Right cardiac atrium (tissue), 5 donors: Measurements from ENCODE around the gene SLC25A12. TPM values are rescaled to one million over a fixed set of nuclear protein-coding genes. Genes with fewer than 3 reads are reported as not detected.

Experiments used
- ATAC-seq, 2 donors: fragments of 200-7000 bp; cut with Tn5 transposase; one replicate each; pipeline versions ENCODE4 v1.8.0 to v1.9.1; 2020; ENCODE audit warnings: moderate library complexity in 2 of 2, mild to moderate bottlenecking in 1 of 2
- DNase-seq, 3 donors: peaks; one replicate each; pipeline ENCODE4 v3.0.0-alpha.2; 2020
- H3K27ac ChIP-seq: one replicate; pipeline ENCODE4 v1.5.1; 2013; ENCODE audit warnings: mild to moderate bottlenecking, low read length, control low read depth, moderate library complexity
- H3K27me3 ChIP-seq: one replicate; pipeline ENCODE4 v1.6.1; 2013; ENCODE audit not compliant: control insufficient read depth, insufficient read depth
- H3K4me1 ChIP-seq: one replicate; pipeline ENCODE4 v1.6.1; 2013; ENCODE audit warnings: low read length; ENCODE audit not compliant: control insufficient read depth, insufficient read depth
- H3K4me3 ChIP-seq: one replicate; pipeline ENCODE4 v1.5.1; 2013; ENCODE audit warnings: low read length, control low read depth
- H3K9me3 ChIP-seq: one replicate; pipeline ENCODE4 v1.6.1; 2013; ENCODE audit warnings: low read length; ENCODE audit not compliant: control insufficient read depth
- WGBS: extraction: QIAGEN DNeasy Blood & Tissue Kit; methylation state at CpG from one replicate; pipeline ENCODE4 v1.1.7; 2013; 5-methylcytosine and 5-hydroxymethylcytosine counted together
- intact Hi-C, 4 donors: fragments of 100-400 bp; cut with DNase I; formaldehyde crosslinking; loops; one replicate each; pipeline versions ENCODE4 v1.11.0 to v1.14.0; 2022 to 2023
- long read RNA-seq, 4 donors: library from polyadenylated mRNA; unstranded; transcript quantifications; one replicate each; pipeline ENCODE4 v2.0.0, GENCODE V29; 2020 to 2021
- polyA plus RNA-seq: library from polyadenylated mRNA; stranded (reverse); fragments of 200-250 nt; gene quantifications from one replicate; pipeline ENCODE4 v1.2.3, GENCODE V29; 2013
- total RNA-seq, 4 donors: library from RNA; stranded (reverse); fragmentation: NEBNext Ultra II Directional; extraction: Animal tissue kit (Norgen Biotek cat#: 25700); gene quantifications; one replicate each; pipeline ENCODE4 v1.2.1, GENCODE V29; 2021
- donor health status: healthy with polysubstance abuse.
- donor health status: DM: no; HTN: yes; CAD: no.
- donor health status: DM: no; HTN: no; CAD: no.
- donor health status: DM: no; HTN: yes; CAD: no; lungs with severe emphysema.
- donor health status: DM: yes; HTN: yes; CAD: no.

Gene SLC25A12
- total RNA-seq (100 to 1,000 TPM in 2 of 4 donors, 10 to 100 TPM in 2; 94.1 to 122 (median 102) TPM), polyA plus RNA-seq (74.2 TPM)
- long read RNA-seq, donor 1, transcript SLC25A12-202 (18 exons, 2,979 nt): major isoform, 206 of 270 reads
- long read RNA-seq, donor 1, partial matches to known transcripts: 32 of 270 reads
- long read RNA-seq, donor 1, other reads (novel, unspliced or antisense): 32 of 270 reads
- long read RNA-seq, donor 2, transcript SLC25A12-202 (18 exons, 2,979 nt): major isoform, 86 of 105 reads
- long read RNA-seq, donor 2, partial matches to known transcripts: 5 of 105 reads
- long read RNA-seq, donor 2, other reads (novel, unspliced or antisense): 13 of 105 reads
- long read RNA-seq, donor 3, transcript SLC25A12-202 (18 exons, 2,979 nt): major isoform, 551 of 662 reads
- long read RNA-seq, donor 3, partial matches to known transcripts: 61 of 662 reads
- long read RNA-seq, donor 3, other reads (novel, unspliced or antisense): 48 of 662 reads
- long read RNA-seq, donor 4, transcript SLC25A12-202 (18 exons, 2,979 nt): major isoform, 116 of 132 reads
- long read RNA-seq, donor 4, partial matches to known transcripts: 3 of 132 reads
- long read RNA-seq, donor 4, other reads (novel, unspliced or antisense): 13 of 132 reads

GRCh38 chr2:171893824-171894611 lies at the start of gene SLC25A12:
Gene SLC25A12 (minus strand): TSS chr2:171894244. CDS start chr2:171894214, 30 bp downstream.
- ATAC-seq (peak; percentile 98 to 99), DNase-seq (peak; percentile 87 to 95 (median 94))
- under 1% methylated on average over 63 of the region's 63 CpGs for WGBS
- H3K27ac ChIP-seq: peak within 1 kb of the TSS; percentile 93
- peak within 1 kb of the TSS; percentile 96 for H3K4me3 ChIP-seq
- no peaks in the 10 kb centered on the region for H3K9me3 ChIP-seq
- H3K4me1 ChIP-seq: peaks cover 4% of the 10 kb centered on the region
- intact Hi-C loops: no loop called here
- no peaks in the 10 kb centered on the region for H3K27me3 ChIP-seq

GRCh38 chr2:171941316-171941699 lies 47.3 kb upstream of the SLC25A12 start:
- H3K27me3 ChIP-seq: no peaks in the 10 kb centered on the region
- ATAC-seq (no peak), DNase-seq (no peak)
- no peak overlapping the region for H3K27ac ChIP-seq
- intact Hi-C loops: no loop called here
- no peaks in the 10 kb centered on the region for H3K9me3 ChIP-seq
- 97% methylated on average over 6 of the region's 6 CpGs for WGBS
- no peak overlapping the region for H3K4me3 ChIP-seq
- H3K4me1 ChIP-seq: no peaks in the 10 kb centered on the region

GRCh38 chr2:171939743-171940071 lies 45.7 kb upstream of the SLC25A12 start:
- intact Hi-C loops: no loop called here
- Histone ChIP-seq H3K27ac (no peak overlapping the region), H3K27me3 (no peaks in the 10 kb centered on the region), H3K4me3 (no peak overlapping the region), H3K4me1 (no peaks in the 10 kb centered on the region), H3K9me3 (no peaks in the 10 kb centered on the region)
- DNase-seq (no peak), ATAC-seq (no peak)
- WGBS: 92% methylated on average over 4 of the region's 4 CpGs

- H3K4me3 ChIP-seq: no peak overlapping the region
- H3K4me1 ChIP-seq: no peaks in the 10 kb centered on the region
- no peaks in the 10 kb centered on the region for H3K9me3 ChIP-seq
- WGBS: 77% methylated on average over 9 of the region's 9 CpGs
- H3K27ac ChIP-seq: no peak overlapping the region
- intact Hi-C loops: no loop called here
- ATAC-seq: no peak
- DNase-seq: no peak
- no peaks in the 10 kb centered on the region for H3K27me3 ChIP-seq
Observed at GRCh38 chr2:171939058-171939742, 45.2 kb upstream of the SLC25A12 start.

- intact Hi-C loops: no loop called here
- DNase-seq: no peak
- Histone ChIP-seq H3K4me3 (no peak overlapping the region), H3K9me3 (no peaks in the 10 kb centered on the region), H3K4me1 (no peaks in the 10 kb centered on the region), H3K27ac (no peak overlapping the region), H3K27me3 (no peaks in the 10 kb centered on the region)
- 96% methylated on average over 4 of the region's 4 CpGs for WGBS
- no peak for ATAC-seq
Observed at GRCh38 chr2:171930385-171930784, 36.3 kb upstream of the SLC25A12 start.

GRCh38 chr2:171924170-171924942 lies 30.3 kb upstream of the SLC25A12 start:
- no peak for DNase-seq
- no peaks in the 10 kb centered on the region for H3K9me3 ChIP-seq
- no peak for ATAC-seq
- no peaks in the 10 kb centered on the region for H3K27me3 ChIP-seq
- H3K27ac ChIP-seq: no peak overlapping the region
- H3K4me1 ChIP-seq: no peaks in the 10 kb centered on the region
- no peak overlapping the region for H3K4me3 ChIP-seq
- 93% methylated on average over 17 of the region's 17 CpGs for WGBS
- intact Hi-C loops: no loop called here

- Histone ChIP-seq H3K9me3 (no peaks in the 10 kb centered on the region), H3K27me3 (no peaks in the 10 kb centered on the region), H3K27ac (no peak overlapping the region), H3K4me1 (no peaks in the 10 kb centered on the region), H3K4me3 (peak overlapping the region; percentile 90)
- DNase-seq: peak in 2 of 3 donors; percentile 31 to 50
- ATAC-seq: peak; percentile 9 to 39
- intact Hi-C loops: no loop called here
- WGBS: 15% methylated on average over 13 of the region's 13 CpGs
Observed at GRCh38 chr2:171923206-171923605, 29.2 kb upstream of the SLC25A12 start.

GRCh38 chr2:171922230-171923022 lies 28.4 kb upstream of the SLC25A12 start, which contains the start of gene HAT1:
Gene HAT1 (plus strand): TSS chr2:171922461. CDS start chr2:171922501, 40 bp downstream.
- peak; percentile 99 to 100 for ATAC-seq
- Histone ChIP-seq H3K27me3 (no peaks in the 10 kb centered on the region), H3K4me3 (peak within 1 kb of the TSS; percentile 90), H3K27ac (peak within 1 kb of the TSS; percentile 90), H3K9me3 (no peaks in the 10 kb centered on the region), H3K4me1 (no peaks in the 10 kb centered on the region)
- intact Hi-C loops: no loop called here
- WGBS: under 1% methylated on average over 61 of the region's 61 CpGs
- peak; percentile 97 to 99 (median 98) for DNase-seq

- ATAC-seq (no peak), DNase-seq (no peak)
- Histone ChIP-seq H3K27ac (peak overlapping the region; percentile 61), H3K27me3 (no peaks in the 10 kb centered on the region), H3K4me1 (no peaks in the 10 kb centered on the region), H3K9me3 (no peaks in the 10 kb centered on the region), H3K4me3 (peak overlapping the region; percentile 49)
- 16% methylated on average over 5 of the region's 5 CpGs for WGBS
- intact Hi-C loops: no loop called here
Observed at GRCh38 chr2:171921970-171922229, 27.9 kb upstream of the SLC25A12 start.

- Histone ChIP-seq H3K27ac (no peak overlapping the region), H3K4me3 (no peak overlapping the region), H3K9me3 (no peaks in the 10 kb centered on the region), H3K27me3 (no peaks in the 10 kb centered on the region), H3K4me1 (no peaks in the 10 kb centered on the region)
- no peak for ATAC-seq
- intact Hi-C loops: no loop called here
- WGBS: 78% methylated on average over 2 of the region's 2 CpGs
- no peak for DNase-seq
Observed at GRCh38 chr2:171919453-171919852, 25.4 kb upstream of the SLC25A12 start.
